Sciatic nerve (tissue), 2 donors: ENCODE data around the gene BCKDK. TPM values are rescaled to one million over a fixed set of nuclear protein-coding genes. Genes with fewer than 3 reads are reported as not detected.
A peak's percentile ranks its signal among the peaks of the same experiment; 100 is the strongest.

Experiments used
- ATAC-seq: fragments of 200-7000 bp; cut with Tn5 transposase; one replicate; pipeline ENCODE4 v1.9.1; 2020; ENCODE audit warnings: mild to moderate bottlenecking, moderate library complexity
- DNase-seq: peaks from one replicate; pipeline ENCODE4 v3.0.0-alpha.2; 2020; ENCODE audit warnings: low spot score
- intact Hi-C: fragments of 100-400 bp; cut with DNase I; formaldehyde crosslinking; loops from one replicate; pipeline ENCODE4 v1.14.2; 2022
- total RNA-seq: library from RNA; stranded (reverse); fragmentation: NEBNext Ultra II Directional; extraction: Animal tissue kit (Norgen Biotek cat#: 25700); gene quantifications from one replicate; pipeline ENCODE4 v1.2.1, GENCODE V29; 2021
- donor health status: DM: no; HTN: no; CAD: no.
- donor health status: DM: no; HTN: no; CAD: no.

BCKDK gene
- 35.0 TPM for total RNA-seq

DNA sequence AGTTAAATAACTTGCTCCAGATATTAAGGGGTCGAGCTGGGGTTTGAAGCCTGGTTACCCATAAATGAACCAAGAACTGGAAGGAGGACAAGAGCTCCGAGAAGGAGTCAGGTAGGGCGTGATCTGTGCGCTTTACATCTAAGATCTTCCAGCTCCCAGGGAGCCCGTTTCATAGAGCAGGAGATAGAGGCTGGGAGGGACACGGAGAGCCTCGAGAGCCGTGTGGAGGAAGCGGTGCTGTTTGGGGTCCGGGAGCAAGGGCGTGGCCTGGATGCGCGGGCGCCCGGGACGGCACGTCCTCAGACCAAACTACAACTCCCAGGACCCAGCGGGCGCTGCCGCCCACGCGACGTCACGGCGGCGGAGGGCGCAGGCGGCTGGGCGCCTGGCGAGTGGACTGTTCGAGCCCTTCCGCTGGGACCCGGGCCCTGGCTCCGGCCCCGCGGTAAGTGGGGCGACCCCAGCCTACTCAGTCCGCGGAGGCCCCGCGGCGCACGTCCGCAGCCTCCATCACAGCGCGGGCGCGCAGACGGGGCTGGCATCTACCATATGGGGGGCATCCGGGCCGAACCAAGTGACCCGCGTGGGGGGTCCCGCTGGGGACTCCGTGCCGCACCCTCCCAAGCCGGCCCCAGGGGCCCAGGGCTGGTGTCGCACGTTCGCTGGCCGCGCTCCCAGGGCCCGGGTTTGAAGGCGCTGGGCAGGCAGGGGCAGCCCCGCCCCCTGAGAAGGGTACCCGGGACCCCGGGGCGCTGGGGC is at the start of gene BCKDK:
BCKDK (plus strand) TSS at position 352 of the 759 bp plus-strand sequence. CDS start 838 bp downstream, outside the sequence.
- ATAC-seq (peak; percentile 88), DNase-seq (peak; percentile 86)
- intact Hi-C loops: no loop called here

DNA sequence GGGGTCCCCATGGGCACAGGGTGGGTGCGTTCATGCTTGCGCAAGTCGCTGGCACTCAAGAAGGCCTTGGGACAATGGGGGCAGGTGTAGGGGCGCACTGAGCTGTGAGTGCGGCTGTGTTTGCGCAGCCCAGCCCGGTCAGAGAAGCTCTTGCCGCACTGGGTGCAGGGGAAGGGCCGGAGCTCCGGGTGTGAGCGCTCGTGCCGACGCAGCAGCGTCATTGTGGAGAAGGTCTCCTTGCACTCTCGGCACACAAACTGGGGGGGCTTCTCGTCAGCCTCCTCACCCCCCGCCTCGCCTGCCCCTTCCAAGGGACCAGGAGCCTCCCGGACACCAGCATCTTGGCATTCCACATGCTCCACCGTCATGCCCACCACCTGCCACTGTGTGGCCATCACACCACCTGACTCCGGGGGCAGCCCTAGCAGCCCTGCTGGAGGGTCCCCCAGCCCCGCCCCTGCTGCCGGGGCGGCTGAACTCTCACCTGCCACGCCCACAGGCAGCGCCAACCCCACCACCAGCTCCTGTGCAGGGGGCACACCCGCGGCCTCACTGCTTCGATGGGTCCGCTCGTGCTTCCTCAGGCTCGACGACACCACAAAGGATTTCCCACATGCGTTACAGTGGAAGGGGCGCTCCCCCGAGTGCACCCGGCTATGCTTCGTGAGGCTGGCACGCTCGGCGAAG is 46.9 kb upstream of the BCKDK start:
- intact Hi-C loops: no loop called here
- DNase-seq: no peak

DNA sequence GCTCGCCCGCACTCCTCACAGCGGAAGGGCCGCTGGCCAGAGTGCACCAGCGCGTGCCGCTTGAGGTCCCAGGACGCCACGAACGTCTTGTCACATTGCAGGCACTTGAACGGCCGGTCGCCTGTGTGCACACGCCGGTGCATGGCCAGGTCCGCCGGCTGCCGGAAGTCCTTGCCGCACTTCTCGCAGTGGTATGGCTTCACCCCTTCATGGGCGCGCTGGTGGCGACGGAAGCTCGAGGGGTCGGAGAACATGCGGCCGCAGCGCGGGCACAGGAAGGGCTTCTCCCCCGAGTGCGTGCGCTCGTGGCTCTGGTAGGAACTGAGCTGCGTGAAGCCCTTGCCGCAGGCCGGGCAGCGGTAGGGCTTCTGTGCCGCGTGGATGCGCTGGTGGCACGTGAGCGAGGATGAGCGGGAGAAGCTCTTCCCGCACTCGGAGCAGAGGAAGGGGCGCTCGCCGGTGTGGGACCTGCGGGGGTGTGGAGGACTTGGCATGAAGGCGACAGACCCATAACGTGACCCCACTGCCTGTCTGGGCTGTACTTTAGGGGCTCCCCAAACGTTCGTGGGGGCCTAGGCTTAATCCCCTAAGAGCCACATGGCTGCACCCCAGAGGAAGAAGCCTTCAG is 46.3 kb upstream of the BCKDK start:
- ATAC-seq (no peak), DNase-seq (no peak)
- intact Hi-C loops: no loop called here

More for the DNA sequence above, 46.9 kb upstream of the BCKDK start:
- ATAC-seq: no peak

DNA sequence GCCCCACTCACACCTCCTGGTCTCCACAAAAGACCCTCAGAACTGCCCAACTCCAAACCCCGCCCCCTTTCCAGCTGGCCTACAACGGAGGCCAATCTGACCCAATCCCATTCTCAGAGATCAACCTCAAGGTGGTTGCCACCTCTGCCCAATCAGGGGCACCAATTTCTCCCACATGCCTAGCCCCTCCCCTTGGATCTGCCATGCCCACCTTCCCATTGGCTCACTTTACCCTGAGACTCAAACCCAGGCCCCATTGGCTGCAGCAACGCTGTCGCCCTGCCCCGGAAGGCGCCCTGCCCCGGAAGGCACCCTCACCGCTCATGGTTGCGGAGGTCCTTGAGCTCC is 44.7 kb upstream of the BCKDK start:
- ATAC-seq (no peak), DNase-seq (no peak)
- intact Hi-C loops: no loop called here

DNA sequence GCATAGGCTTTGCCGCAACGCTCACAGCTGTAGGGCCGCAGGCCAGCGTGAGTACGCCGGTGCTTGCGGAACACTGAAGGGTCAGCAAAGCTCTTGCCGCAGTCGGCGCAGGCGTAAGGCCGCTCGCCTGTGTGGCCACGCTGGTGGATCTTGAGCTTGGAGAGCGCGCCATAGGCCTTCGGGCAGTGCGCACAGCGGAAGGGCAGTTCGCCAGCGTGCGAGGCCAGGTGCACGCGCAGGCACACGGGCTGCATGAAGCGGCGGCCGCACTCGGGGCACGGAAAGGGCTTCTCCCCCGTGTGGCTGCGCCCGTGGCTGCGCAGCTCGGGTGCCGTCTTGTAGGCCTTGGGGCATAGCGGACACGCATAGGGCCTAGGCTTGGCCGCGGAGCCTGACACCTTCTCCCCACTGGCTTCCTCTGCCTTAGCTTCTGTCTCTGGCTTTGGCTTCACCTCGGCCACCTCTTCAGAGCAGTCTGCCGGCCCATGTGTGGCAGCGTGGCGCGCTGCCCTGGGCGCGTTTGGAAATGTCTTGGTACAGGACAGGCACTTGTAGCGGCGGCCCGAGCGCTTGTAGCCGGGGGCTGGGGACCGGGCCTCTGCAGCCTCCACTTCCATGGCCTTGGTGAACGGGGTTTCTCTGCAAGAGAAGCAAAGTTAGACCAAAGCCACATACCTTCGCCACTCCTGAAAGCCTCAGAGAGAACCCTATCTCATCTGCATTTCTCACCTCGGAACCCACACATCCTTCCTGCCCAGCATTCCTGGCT is 44.2 kb upstream of the BCKDK start:
- ATAC-seq: no peak

DNA sequence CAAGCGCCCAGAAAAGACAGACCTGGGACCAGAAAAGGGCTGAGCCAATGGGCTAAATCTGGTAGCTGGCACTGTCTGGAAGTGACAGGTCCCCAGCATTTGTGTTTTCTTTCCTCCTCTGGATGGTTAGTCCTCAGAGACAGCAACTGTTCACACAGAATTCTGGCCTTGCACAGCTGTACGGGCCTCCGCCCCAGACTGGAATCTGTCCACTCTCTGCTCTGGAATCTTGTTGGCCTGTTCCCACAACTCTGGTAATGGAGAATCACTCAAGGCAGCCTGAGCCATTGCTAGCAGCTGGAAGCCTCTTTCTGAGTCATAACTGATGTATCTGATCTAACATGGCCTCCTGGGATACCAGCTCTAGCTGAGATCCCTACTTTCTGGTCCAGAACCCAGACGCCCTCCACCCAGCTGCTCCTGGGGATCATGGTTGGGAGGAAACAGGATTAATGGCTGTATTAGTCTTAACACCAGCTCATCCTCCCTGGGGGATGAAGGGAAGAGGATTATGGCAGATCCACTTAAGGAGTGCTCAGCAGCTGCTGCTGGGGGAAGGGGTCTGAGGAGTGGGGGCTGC is 43.2 kb upstream of the BCKDK start:
- intact Hi-C loops: no loop called here
- no peak for DNase-seq
- peak; percentile 90 for ATAC-seq

More for the DNA sequence above, 44.2 kb upstream of the BCKDK start:
- no peak for DNase-seq
- intact Hi-C loops: no loop called here

DNA sequence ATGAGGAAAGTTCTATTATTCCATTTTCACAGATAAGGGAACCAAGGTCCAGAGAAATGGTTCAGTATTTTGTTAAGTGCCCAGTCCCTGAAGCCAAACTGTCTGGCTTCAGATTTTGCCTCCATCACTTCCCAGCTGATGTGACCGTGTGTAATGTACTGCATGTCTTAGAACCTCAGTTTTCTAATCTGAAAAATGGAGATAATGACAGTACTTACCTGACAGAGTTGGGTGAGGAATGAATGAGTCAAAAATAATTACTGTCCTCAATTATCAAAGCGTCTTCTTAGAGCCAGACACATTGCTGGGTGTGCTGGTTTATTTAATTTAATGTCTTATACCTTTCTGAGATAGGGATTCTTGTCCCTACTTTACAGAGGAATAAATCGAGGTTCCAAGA is 40.8 kb upstream of the BCKDK start:
- ATAC-seq (no peak), DNase-seq (no peak)
- intact Hi-C loops: no loop called here

DNA sequence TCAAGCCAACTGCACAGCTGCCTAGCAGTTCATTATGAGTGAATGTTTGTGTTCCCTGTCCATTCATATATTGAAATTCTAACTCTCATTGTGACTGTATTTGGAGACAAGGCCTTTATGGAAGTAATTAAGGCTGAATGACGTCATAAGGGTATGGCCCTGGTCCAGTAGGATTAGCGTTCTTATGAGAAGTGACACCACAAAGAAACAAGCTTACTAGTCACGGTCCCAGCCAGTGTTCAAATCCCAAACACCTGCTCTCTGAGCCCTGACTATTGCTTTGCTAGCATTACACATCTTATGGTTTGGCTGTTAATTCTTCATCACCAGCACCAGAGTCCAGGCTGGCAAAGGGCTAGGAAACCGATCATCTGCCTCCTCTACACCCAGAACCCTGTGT is 36.3 kb upstream of the BCKDK start:
- intact Hi-C loops: no loop called here
- no peak for ATAC-seq

DNA sequence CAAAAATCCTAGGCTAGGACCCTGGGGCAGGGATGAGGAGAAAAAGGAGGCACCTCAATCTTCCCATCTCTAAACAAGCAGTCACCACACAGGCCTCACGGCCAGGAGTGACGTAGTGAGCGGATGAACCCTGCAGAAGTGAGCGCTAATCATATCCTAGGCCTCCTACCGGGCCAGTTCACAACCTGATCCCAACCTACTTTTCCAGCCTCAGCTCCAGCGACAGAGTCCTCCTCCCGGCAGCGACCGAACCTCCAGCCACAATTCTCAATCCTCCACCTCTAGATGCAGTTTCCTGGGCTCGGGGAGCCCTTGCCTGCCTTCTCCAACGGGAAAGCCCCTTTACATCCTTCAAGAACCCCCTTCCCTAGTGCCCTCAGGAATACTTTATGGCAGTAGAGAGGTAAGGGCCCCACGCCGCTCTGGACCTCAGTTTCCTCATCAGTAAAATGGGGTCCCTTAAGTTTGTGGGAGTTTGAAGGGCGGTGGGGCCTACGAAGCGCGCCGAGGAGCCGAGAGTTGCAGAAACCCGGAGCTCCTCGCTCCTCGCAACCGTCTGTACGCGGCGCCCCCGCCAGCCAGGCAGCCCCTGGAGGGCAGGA is 35.5 kb upstream of the BCKDK start:
- no peak for DNase-seq
- no peak for ATAC-seq

More for the DNA sequence above, 36.3 kb upstream of the BCKDK start:
- DNase-seq: no peak

DNA sequence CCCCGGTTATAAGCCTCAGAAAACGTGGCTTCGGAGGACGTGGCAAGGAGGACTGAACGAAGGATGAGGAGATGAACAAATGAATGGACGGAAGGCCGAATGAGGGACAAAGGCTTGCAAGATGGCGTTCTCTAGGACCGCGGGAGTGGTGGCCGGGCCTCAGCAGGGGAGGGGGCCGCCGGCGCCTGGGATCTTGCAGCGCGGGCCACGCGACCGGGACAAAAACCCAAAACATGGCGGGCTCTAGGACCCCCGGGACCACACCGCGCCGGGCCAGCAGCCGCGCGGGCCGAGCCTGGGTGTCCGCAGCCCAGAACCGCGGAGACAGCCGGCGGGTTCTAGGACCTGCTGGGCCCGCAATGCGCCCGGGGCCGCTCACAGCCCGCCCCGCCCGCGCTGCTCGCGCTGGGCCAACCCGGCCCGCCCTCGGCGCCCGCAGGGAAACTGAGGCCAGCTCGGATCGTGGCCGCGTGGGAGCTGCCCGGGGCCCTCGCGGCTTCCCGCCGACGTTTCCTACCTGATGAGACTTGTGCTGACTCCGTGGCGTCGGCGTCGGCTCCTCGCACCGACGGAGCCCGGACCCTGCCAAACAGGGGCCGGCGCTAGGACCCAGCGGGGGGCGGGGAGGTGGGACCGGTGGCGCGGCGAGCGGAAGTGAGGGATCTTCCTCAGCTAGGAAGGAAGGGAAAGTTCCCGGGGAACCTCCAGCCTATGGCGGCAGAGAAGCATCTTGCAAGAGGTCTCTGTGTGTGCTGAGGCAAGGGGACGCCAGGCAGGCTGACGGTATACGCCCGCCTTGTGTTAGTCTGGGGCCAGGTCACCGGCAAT is 34.8 kb upstream of the BCKDK start:
- ATAC-seq (peak; percentile 91), DNase-seq (peak; percentile 95)
- intact Hi-C loops: no loop called here

More for the DNA sequence above, 35.5 kb upstream of the BCKDK start:
- intact Hi-C loops: no loop called here

DNA sequence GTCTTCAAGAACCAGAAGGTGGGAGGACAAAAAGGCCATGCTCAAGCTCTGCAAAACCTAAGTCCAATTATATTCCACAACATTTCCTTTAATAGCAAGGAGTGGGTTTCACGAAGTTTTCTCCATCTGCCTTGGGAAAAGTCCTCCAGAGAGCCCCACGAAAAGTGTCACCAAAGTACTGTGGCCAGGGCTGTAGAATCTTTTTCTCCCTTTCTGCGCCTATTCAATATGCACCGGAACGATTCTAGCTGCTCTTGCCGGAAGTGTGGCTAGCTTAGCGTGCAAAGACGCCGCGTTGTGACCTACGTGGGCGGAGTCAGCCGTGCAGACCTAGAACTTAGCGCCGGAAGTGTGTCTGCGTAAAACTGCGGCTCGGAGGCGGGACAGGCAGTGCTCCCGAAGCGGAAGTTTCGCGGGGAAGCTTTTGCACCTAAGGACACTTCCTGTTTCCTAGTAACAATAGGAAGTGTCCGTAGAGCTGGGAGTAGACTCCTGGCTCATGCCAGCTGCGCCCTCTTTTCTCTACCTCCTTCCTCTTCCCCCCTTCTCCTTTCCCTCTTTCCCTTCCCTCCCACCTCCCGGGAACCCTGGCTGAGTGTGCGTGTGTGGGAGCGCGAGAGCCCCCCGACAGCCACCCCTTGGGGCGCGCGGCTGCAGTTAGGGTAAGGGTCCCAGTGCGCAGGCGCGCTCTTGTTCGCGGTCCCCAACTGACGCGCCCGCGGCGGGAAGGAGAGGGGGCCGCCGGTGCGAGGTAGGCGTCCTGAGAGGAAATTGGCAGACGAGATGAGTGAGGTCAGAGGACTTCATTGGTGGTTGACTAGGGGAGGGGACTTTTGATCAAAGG is 34.0 kb upstream of the BCKDK start, which contains the start of the genes ZNF646 and ZNF668:
ZNF646 (plus strand) TSS at position 453 of the 844 bp plus-strand sequence. CDS start 1,903 bp downstream, outside the sequence.
ZNF668 (minus strand) TSS at position 271 of the 844 bp plus-strand sequence. CDS start 9,781 bp downstream, outside the sequence.
- intact Hi-C loops: no loop called here
- DNase-seq (peak; percentile 99), ATAC-seq (peak; percentile 98)

DNA sequence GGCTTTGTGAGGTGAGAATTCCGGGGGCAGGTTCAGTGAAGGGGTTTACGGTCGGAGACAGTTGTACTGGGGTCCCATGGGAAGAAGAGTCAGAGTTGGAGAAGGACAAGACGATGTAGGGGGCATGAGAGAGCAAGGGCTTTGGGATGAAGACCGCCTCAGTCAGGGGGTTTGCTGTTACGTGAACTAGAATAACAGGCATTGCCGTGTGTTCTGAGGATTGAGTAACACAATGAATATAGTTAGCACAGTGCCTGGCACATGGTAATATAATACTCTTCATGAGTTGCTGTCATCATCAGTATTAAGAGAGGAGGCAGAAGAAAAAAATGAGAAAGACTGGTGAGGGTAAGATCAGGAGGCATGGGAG is 33.4 kb upstream of the BCKDK start:
- intact Hi-C loops: no loop called here
- ATAC-seq: no peak
- no peak for DNase-seq

DNA sequence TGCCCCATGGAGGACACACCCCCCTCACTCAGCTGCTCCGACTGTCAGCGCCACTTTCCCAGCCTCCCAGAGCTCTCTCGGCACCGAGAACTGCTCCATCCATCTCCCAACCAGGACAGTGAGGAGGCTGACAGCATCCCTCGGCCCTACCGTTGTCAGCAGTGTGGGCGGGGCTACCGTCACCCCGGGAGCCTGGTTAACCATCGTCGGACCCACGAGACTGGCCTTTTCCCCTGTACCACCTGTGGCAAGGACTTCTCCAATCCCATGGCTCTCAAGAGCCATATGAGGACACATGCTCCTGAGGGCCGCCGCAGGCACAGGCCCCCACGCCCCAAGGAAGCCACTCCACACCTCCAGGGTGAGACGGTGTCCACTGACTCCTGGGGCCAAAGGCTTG is 31.9 kb upstream of the BCKDK start:
- intact Hi-C loops: no loop called here
- DNase-seq (no peak), ATAC-seq (no peak)

DNA sequence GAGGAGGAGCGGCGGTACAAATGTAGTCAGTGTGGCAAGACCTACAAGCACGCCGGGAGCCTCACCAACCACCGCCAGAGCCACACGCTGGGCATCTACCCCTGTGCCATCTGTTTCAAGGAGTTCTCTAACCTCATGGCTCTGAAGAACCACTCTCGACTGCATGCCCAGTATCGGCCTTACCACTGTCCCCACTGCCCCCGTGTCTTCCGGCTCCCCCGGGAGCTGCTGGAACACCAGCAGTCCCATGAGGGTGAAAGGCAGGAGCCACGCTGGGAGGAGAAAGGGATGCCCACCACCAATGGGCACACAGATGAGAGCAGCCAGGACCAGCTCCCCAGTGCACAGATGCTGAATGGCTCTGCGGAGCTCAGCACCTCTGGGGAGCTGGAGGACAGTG is 31.2 kb upstream of the BCKDK start:
- no peak for DNase-seq
- ATAC-seq: no peak
- intact Hi-C loops: no loop called here

DNA sequence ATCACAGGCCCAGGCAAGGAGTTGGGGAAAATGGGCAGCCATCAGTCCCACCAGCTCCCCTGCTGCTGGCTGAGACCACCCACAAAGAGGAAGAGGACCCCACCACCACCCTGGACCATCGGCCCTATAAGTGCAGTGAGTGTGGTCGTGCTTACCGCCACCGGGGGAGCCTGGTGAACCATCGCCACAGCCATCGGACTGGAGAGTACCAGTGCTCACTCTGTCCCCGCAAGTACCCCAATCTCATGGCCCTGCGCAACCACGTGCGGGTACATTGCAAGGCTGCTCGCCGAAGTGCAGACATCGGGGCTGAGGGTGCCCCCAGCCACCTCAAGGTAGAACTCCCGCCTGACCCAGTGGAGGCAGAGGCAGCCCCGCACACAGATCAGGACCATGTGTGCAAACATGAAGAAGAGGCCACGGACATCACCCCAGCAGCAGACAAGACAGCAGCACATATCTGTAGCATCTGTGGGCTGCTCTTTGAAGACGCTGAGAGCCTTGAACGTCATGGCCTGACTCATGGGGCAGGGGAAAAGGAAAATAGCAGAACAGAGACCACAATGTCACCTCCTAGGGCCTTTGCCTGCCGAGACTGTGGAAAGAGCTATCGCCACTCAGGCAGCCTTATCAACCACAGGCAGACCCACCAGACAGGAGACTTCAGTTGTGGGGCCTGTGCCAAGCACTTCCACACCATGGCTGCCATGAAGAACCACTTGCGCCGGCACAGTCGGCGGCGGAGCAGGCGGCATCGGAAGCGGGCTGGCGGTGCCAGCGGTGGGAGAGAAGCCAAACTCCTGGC is 30.4 kb upstream of the BCKDK start:
- intact Hi-C loops: no loop called here
- DNase-seq (no peak), ATAC-seq (no peak)
